H1 (cell line): ENCODE measurements around the gene TNC. TPM values are rescaled to one million over a fixed set of nuclear protein-coding genes. Genes with fewer than 3 reads are reported as not detected.

Experiments used
- CTCF ChIA-PET: fragments of 300-600 bp; sonication (Branson Sonifier 250); formaldehyde crosslinking; loops from one replicate; lab custom pipeline; 2021; ENCODE audit not compliant: partially characterized antibody; lab: Charles Lee
- POLR2A ChIA-PET: fragments of 300-600 bp; sonication (Branson Sonifier 250); formaldehyde crosslinking; loops from one replicate; lab custom pipeline; 2021; ENCODE audit warnings: inconsistent platforms; ENCODE audit not compliant: partially characterized antibody; lab: Charles Lee
- DNase-seq, 2 experiments: peaks; one replicate each; pipeline versions ENCODE4 v3.0.0 to v3.0.0-alpha.2; 2010 to 2022; ENCODE audit warnings: low spot score in 2 of 2, low read depth in 1 of 2, mixed read lengths in 1 of 2
- FAIRE-seq: peaks from 2 replicates; lab custom pipeline; 2011; peaks lifted over from hg19 to GRCh38; lab: Jason Lieb, UNC
- H2AFZ ChIP-seq: 2 replicates; pipeline ENCODE4 v1.8.1; 2012; ENCODE audit warnings: low read length, inconsistent platforms
- H2AK5ac ChIP-seq: 2 replicates; pipeline ENCODE4 v1.6.1; 2013; ENCODE audit warnings: low read depth, low read length
- H2BK120ac ChIP-seq: replicated peaks from 2 replicates; pipeline ENCODE3; 2013; ENCODE audit warnings: low read depth, low read length, inconsistent platforms
- H2BK12ac ChIP-seq: 2 replicates; pipeline ENCODE4 v1.6.1; 2013; ENCODE audit warnings: low read depth, low read length
- H2BK15ac ChIP-seq: 2 replicates; pipeline ENCODE4 v1.6.1; 2013; ENCODE audit warnings: low read length
- H2BK20ac ChIP-seq: 2 replicates; pipeline ENCODE4 v1.6.1; 2013; ENCODE audit warnings: low read length
- H2BK5ac ChIP-seq: 2 replicates; pipeline ENCODE4 v1.6.1; 2013; ENCODE audit warnings: low read depth, low read length
- H3K14ac ChIP-seq: 2 replicates; pipeline ENCODE4 v1.6.1; 2013; ENCODE audit warnings: inconsistent platforms; ENCODE audit not compliant: insufficient read length
- H3K18ac ChIP-seq: 2 replicates; pipeline ENCODE4 v1.6.1; 2013; ENCODE audit warnings: low read length; ENCODE audit errors: extremely low read depth
- H3K23ac ChIP-seq: 2 replicates; pipeline ENCODE4 v1.6.1; 2013; ENCODE audit warnings: inconsistent platforms; ENCODE audit not compliant: insufficient read length
- H3K23me2 ChIP-seq: 2 replicates; pipeline ENCODE4 v1.6.1; 2013; ENCODE audit warnings: low read depth, low read length
- H3K27ac ChIP-seq: 2 replicates; pipeline ENCODE4 v1.6.1; 2011; ENCODE audit warnings: low read depth, low read length, inconsistent platforms
- H3K27me3 ChIP-seq, 4 experiments: replicated peaks in 1 of 4; 1 replicate in 1 of 4; 2 replicates in 3 of 4; pipeline versions ENCODE4 v1.6.1 to v1.8.1; 2011 to 2013; ENCODE audit warnings: low read length in 3 of 4, mild to moderate bottlenecking in 3 of 4, inconsistent platforms in 2 of 4, mixed read lengths in 2 of 4, moderate library complexity in 1 of 4; ENCODE audit not compliant: control insufficient read depth in 3 of 4, insufficient read depth in 3 of 4; ENCODE audit errors: extremely low read depth in 1 of 4
- H3K36me3 ChIP-seq, 4 experiments: 2 replicates each; pipeline versions ENCODE4 v1.6.1 to v1.8.1; 2011 to 2013; ENCODE audit warnings: mild to moderate bottlenecking in 4 of 4, low read length in 3 of 4, moderate library complexity in 2 of 4, control low read depth in 1 of 4, inconsistent platforms in 1 of 4; ENCODE audit not compliant: insufficient read depth in 4 of 4, control insufficient read depth in 2 of 4
- H3K4ac ChIP-seq: replicated peaks from 2 replicates; pipeline ENCODE3; 2013; ENCODE audit warnings: low read length, low read depth, mixed read lengths, inconsistent platforms; ENCODE audit not compliant: insufficient read length
- H3K4me1 ChIP-seq, 4 experiments: replicated peaks in 1 of 4; 1 replicate in 1 of 4; 2 replicates in 3 of 4; pipeline versions ENCODE4 v1.6.1 to v1.8.1; 2011 to 2013; ENCODE audit warnings: low read length in 3 of 4, inconsistent platforms in 2 of 4, mixed read lengths in 1 of 4; ENCODE audit not compliant: insufficient read depth in 4 of 4, control insufficient read depth in 3 of 4
- H3K4me2 ChIP-seq, 2 experiments: 2 replicates each; pipeline versions ENCODE4 v1.6.1 to v1.8.1; 2011 to 2013; ENCODE audit warnings: low read depth in 2 of 2, low read length in 2 of 2, control low read depth in 1 of 2, inconsistent platforms in 1 of 2, mild to moderate bottlenecking in 1 of 2; ENCODE audit not compliant: insufficient read depth in 1 of 2
- H3K4me3 ChIP-seq, 4 experiments: fragments of 200-600, 300-600 bp in 1 of 4; sonication (generic), shearing (Covaris generic), sonication (Bioruptor Twin) in 1 of 4; 2 replicates each; pipeline versions ENCODE4 v1.5.1 to v1.8.1; 2011 to 2016; ENCODE audit warnings: low read length in 4 of 4, low read depth in 3 of 4, control low read depth in 2 of 4, inconsistent platforms in 2 of 4, mild to moderate bottlenecking in 2 of 4, mixed read lengths in 1 of 4, moderate library complexity in 1 of 4; ENCODE audit not compliant: insufficient read depth in 2 of 4; ENCODE audit errors: extremely low read depth in 1 of 4
- H3K56ac ChIP-seq: replicated peaks from 2 replicates; pipeline ENCODE3; 2013; ENCODE audit warnings: low read depth, mild to moderate bottlenecking, mixed read lengths, low read length, inconsistent platforms; ENCODE audit not compliant: insufficient read length
- H3K79me1 ChIP-seq: 2 replicates; pipeline ENCODE4 v1.6.1; 2013; ENCODE audit warnings: low read depth, low read length, control low read depth
- H3K79me2 ChIP-seq, 2 experiments: 2 replicates each; pipeline versions ENCODE4 v1.6.1 to v1.8.1; 2012 to 2013; ENCODE audit warnings: low read length in 2 of 2, mild to moderate bottlenecking in 2 of 2, inconsistent platforms in 1 of 2; ENCODE audit not compliant: insufficient read depth in 2 of 2, control insufficient read depth in 1 of 2
- H3K9ac ChIP-seq, 4 experiments: replicated peaks in 1 of 4; 1 replicate in 1 of 4; 2 replicates in 3 of 4; pipeline versions ENCODE4 v1.6.1 to v1.8.1; 2011 to 2013; ENCODE audit warnings: low read depth in 3 of 4, low read length in 3 of 4, control low read depth in 2 of 4, mild to moderate bottlenecking in 2 of 4, moderate library complexity in 2 of 4, inconsistent platforms in 1 of 4; ENCODE audit errors: extremely low read depth in 1 of 4
- H3K9me3 ChIP-seq, 2 experiments: 2 replicates each; pipeline versions ENCODE4 v1.6.1 to v1.8.1; 2012 to 2013; ENCODE audit warnings: mild to moderate bottlenecking in 2 of 2, moderate library complexity in 2 of 2, control low read depth in 1 of 2, inconsistent platforms in 1 of 2, low read depth in 1 of 2, low read length in 1 of 2, mixed read lengths in 1 of 2; ENCODE audit not compliant: insufficient read depth in 2 of 2
- H4K20me1 ChIP-seq, 2 experiments: replicated peaks in 1 of 2; 2 replicates each; pipeline versions ENCODE3 to v1.8.1; 2011 to 2013; ENCODE audit warnings: inconsistent platforms in 2 of 2, low read length in 2 of 2, mild to moderate bottlenecking in 1 of 2; ENCODE audit not compliant: insufficient read depth in 2 of 2, control insufficient read depth in 1 of 2
- H4K5ac ChIP-seq: 2 replicates; pipeline ENCODE4 v1.6.1; 2013; ENCODE audit warnings: low read length, low read depth, mixed read lengths, inconsistent platforms; ENCODE audit not compliant: insufficient read length
- H4K8ac ChIP-seq: 2 replicates; pipeline ENCODE4 v1.8.0; 2013; ENCODE audit warnings: mild to moderate bottlenecking, moderate library complexity, low read length, inconsistent platforms; ENCODE audit not compliant: insufficient read depth; ENCODE audit errors: extremely low read depth
- H4K91ac ChIP-seq: replicated peaks from 2 replicates; pipeline ENCODE3; 2013; ENCODE audit warnings: low read length, mixed read lengths, inconsistent platforms; ENCODE audit not compliant: insufficient read length
- ATF3 ChIP-seq: IDR thresholded peaks from 2 replicates; pipeline ENCODE4 v1.6.1; 2011; ENCODE audit warnings: low read depth, mild to moderate bottlenecking, low read length; ENCODE audit not compliant: insufficient read depth
- CBX5 ChIP-seq: fragments of 300-800, 300-1000 bp; sonication (generic); IDR thresholded peaks from 2 replicates; pipeline ENCODE4 v1.7.1; 2016; ENCODE audit warnings: antibody characterized with exemption, low read length, low read depth
- CHD2 ChIP-seq: IDR thresholded peaks from 2 replicates; pipeline ENCODE4 v1.6.1; 2012; ENCODE audit warnings: low read length, improper control_type of control experiment
- CTBP2 ChIP-seq: IDR thresholded peaks from 2 replicates; pipeline ENCODE4 v1.7.0; 2011; ENCODE audit warnings: borderline replicate concordance, mild to moderate bottlenecking, moderate library complexity, mixed read lengths, low read length; ENCODE audit not compliant: insufficient read depth, insufficient read length
- E2F6 ChIP-seq: IDR thresholded peaks from 2 replicates; pipeline ENCODE4 v1.6.1; 2012; ENCODE audit warnings: inconsistent platforms
- POLR2A ChIP-seq, 2 experiments: IDR thresholded peaks; 1 replicate in 1 of 2; 2 replicates in 1 of 2; pipeline ENCODE4 v1.6.1; 2011; ENCODE audit warnings: low read depth in 2 of 2, low read length in 2 of 2, mild to moderate bottlenecking in 2 of 2; ENCODE audit errors: control extremely low read depth in 1 of 2
- POLR2AphosphoS5 ChIP-seq: IDR thresholded peaks from 2 replicates; pipeline ENCODE4 v1.6.1; 2011; ENCODE audit warnings: low read depth, low read length
- RAD21 ChIP-seq, 2 experiments: IDR thresholded peaks in 1 of 2; conservative IDR thresholded peaks in 1 of 2; 2 replicates each; pipeline ENCODE4 v1.6.1; 2011; ENCODE audit warnings: low read depth in 2 of 2, low read length in 2 of 2, improper control_type of control experiment in 1 of 2, inconsistent platforms in 1 of 2, mild to moderate bottlenecking in 1 of 2, moderate library complexity in 1 of 2
- RBBP5 ChIP-seq: IDR thresholded peaks from 2 replicates; pipeline ENCODE4 v1.7.1; 2012; ENCODE audit warnings: low read depth, mild to moderate bottlenecking, inconsistent platforms, low read length, moderate library complexity, borderline replicate concordance
- RXRA ChIP-seq: IDR thresholded peaks from 2 replicates; pipeline ENCODE4 v1.6.1; 2011; ENCODE audit warnings: low read depth, mild to moderate bottlenecking, low read length, moderate library complexity; ENCODE audit not compliant: insufficient read depth
- SUZ12 ChIP-seq: fragments of 200-600 bp; sonication (generic); IDR thresholded peaks from 2 replicates; pipeline ENCODE4 v1.6.1; 2012; ENCODE audit warnings: mild to moderate bottlenecking, inconsistent platforms, low read length, moderate library complexity, mixed read lengths
- TCF12 ChIP-seq: IDR thresholded peaks from 2 replicates; pipeline ENCODE4 v1.6.1; 2011; ENCODE audit warnings: low read depth, mild to moderate bottlenecking, low read length
- WGBS, 2 experiments: shearing (Covaris generic) in 1 of 2; methylation state at CpG; one replicate each; pipeline versions ENCODE4 v1.1.6 to v1.1.7; 2013 to 2015; ENCODE audit warnings: low lambda C conversion rate in 2 of 2, mixed read lengths in 2 of 2, inconsistent platforms in 1 of 2, low coverage in 1 of 2, missing lambda C conversion rate in 1 of 2; ENCODE audit not compliant: insufficient replicate concordance in 2 of 2, insufficient coverage in 1 of 2, insufficient read length in 1 of 2; ENCODE audit errors: extremely low coverage in 1 of 2, missing lambda C conversion rate in 1 of 2; 5-methylcytosine and 5-hydroxymethylcytosine counted together
- polyA plus RNA-seq, 7 experiments: library from polyadenylated mRNA; depleted of rRNA in 3 of 7; stranded (reverse) in 5 of 7; unstranded in 2 of 7; fragments of >200 nt in 5 of 7; fragments of 200-250 nt in 2 of 7; gene quantifications; 1 replicate in 5 of 7; 2 replicates in 1 of 7; 4 replicates in 1 of 7; pipeline versions ENCODE4 v1.2.1 to v1.2.3, GENCODE V29; 2011 to 2013; ENCODE audit warnings: missing spikeins in 2 of 7, mixed read lengths in 2 of 7
- total RNA-seq: library from RNA; stranded (reverse); fragmentation: NEBNext Ultra II Directional; extraction: Animal tissue kit (Norgen Biotek cat#: 25700); gene quantifications from 2 replicates; pipeline ENCODE4 v1.2.1, GENCODE V29; 2021

Gene TNC
- total and polyA plus RNA-seq, 2 of the 8 experiments (the other 6 are each of a cell fraction or from before 2014, with no cell fraction given), result 6.2 to 11.4 TPM

- no peak overlapping the region for H3K4ac ChIP-seq
- no peak for DNase-seq
- CTCF ChIA-PET, result no interaction called here
These were observed 67.9 kb downstream of the TNC start for GRCh38 chr9:115050002-115050490.

More at GRCh38 chr9:115050002-115050490, 67.9 kb downstream of the TNC start:
- POLR2A ChIA-PET, result no interaction called here
- Histone ChIP-seq H2AK5ac (no peak overlapping the region), H3K56ac (no peak overlapping the region), H2AFZ (no peak overlapping the region), H3K79me1 (no peaks in the 10 kb centered on the region), H4K5ac (no peak overlapping the region), H3K14ac (no peak overlapping the region), H2BK12ac (no peak overlapping the region), H3K23me2 (no peaks in the 10 kb centered on the region)
- FAIRE-seq, result no peak
- TF ChIP-seq RBBP5 (no peak), RAD21 (IDR thresholded peaks at IDR 0.05 in 1 of 2, conservative IDR thresholded peaks at IDR 0.05 in 1 of 2; ENCODE audit: low read depth in 2 of 2, low read length in 2 of 2) (no peak), ATF3 (no peak), CTBP2 (no peak), RXRA (no peak), CHD2 (no peak), POLR2A (IDR thresholded peaks at IDR 0.05; ENCODE audit: control extremely low read depth in 1 of 2, low read depth in 2 of 2, low read length in 2 of 2) (no peak), E2F6 (no peak), POLR2AphosphoS5 (no peak), TCF12 (no peak), SUZ12 (no peak), CBX5 (no peak)
- TF ChIP-seq, all 59 proteins: peak for 0
- H2BK20ac ChIP-seq, result no peak overlapping the region
- no peaks in the 10 kb centered on the region for H3K79me2 ChIP-seq
- H3K18ac ChIP-seq, result no peak overlapping the region
- H3K9me3 ChIP-seq, result no peaks in the 10 kb centered on the region
- H3K4me2 ChIP-seq, result no peak overlapping the region
- no peak overlapping the region for H2BK15ac ChIP-seq
- H3K27ac ChIP-seq, result no peak overlapping the region
- H3K23ac ChIP-seq, result no peak overlapping the region
- H2BK120ac ChIP-seq, result no peak overlapping the region
- H3K4me1 ChIP-seq, result no peaks in the 10 kb centered on the region
- no peaks in the 10 kb centered on the region for H3K36me3 ChIP-seq
- H3K9ac ChIP-seq, result no peak overlapping the region
- no peak overlapping the region for H4K91ac ChIP-seq
- H2BK5ac ChIP-seq, result no peak overlapping the region
- H3K4me3 ChIP-seq, result no peak overlapping the region
- no peaks in the 10 kb centered on the region for H3K27me3 ChIP-seq
- WGBS, 2 experiments, result 79% methylated on average over 5 of the region's 5 CpGs; no CpG with 5 or more reads in 1 of the 2 experiments
- H4K20me1 ChIP-seq, result peaks cover 0 to 1% of the 10 kb centered on the region in 2 experiments
- H4K8ac ChIP-seq, result no peak overlapping the region
